NCI-H1092 (cell line): Measurements from ENCODE around the gene NR4A1.

Experiments
- DNase-seq: peaks from one replicate; lab custom pipeline; 2025; lab: John Stamatoyannopoulos, UW

The NR4A1 gene

GRCh38 chr12:52079576-52080402 is 28.5 kb downstream of the NR4A1 start, which contains the start of gene SMIM41:
SMIM41 (plus strand) TSS chr12:52079704; CDS start chr12:52079780, 76 bp downstream.
- DNase-seq, result no peak

GRCh38 chr12:52080403-52081251 is 29.4 kb downstream of the NR4A1 start:
- no peak for DNase-seq

GRCh38 chr12:52081263-52081733 is 30.1 kb downstream of the NR4A1 start:
- peak; percentile 78 for DNase-seq

GRCh38 chr12:52082026-52082668 is 30.9 kb downstream of the NR4A1 start:
- no peak for DNase-seq

- DNase-seq, result no peak
Measured at GRCh38 chr12:52082669-52082987, 31.4 kb downstream of the NR4A1 start.

- peak; percentile 43 for DNase-seq
Measured at GRCh38 chr12:52082988-52083637, 31.9 kb downstream of the NR4A1 start.

- DNase-seq, result no peak
Measured at GRCh38 chr12:52083638-52083996, 32.4 kb downstream of the NR4A1 start.

- no peak for DNase-seq
Measured at GRCh38 chr12:52084491-52085231, 33.4 kb downstream of the NR4A1 start.

GRCh38 chr12:52085682-52086180 is 34.5 kb downstream of the NR4A1 start:
- no peak for DNase-seq

GRCh38 chr12:52086366-52086765 is 35.1 kb downstream of the NR4A1 start:
- DNase-seq, result peak; percentile 18

GRCh38 chr12:52086944-52087835 is 35.9 kb downstream of the NR4A1 start:
- no peak for DNase-seq

GRCh38 chr12:52087961-52088820 is 36.9 kb downstream of the NR4A1 start:
- no peak for DNase-seq

- DNase-seq, result no peak
Measured at GRCh38 chr12:52089491-52089890, 38.2 kb downstream of the NR4A1 start.

GRCh38 chr12:52090291-52090690 is 39.0 kb downstream of the NR4A1 start:
- DNase-seq, result no peak

- DNase-seq, result no peak
Measured at GRCh38 chr12:52091061-52091460, 39.8 kb downstream of the NR4A1 start.

- no peak for DNase-seq
Measured at GRCh38 chr12:52091869-52092268, 40.6 kb downstream of the NR4A1 start.

- no peak for DNase-seq
Measured at GRCh38 chr12:52093346-52093745, 42.1 kb downstream of the NR4A1 start.

- no peak for DNase-seq
Measured at GRCh38 chr12:52096332-52097044, 45.2 kb downstream of the NR4A1 start.
